Measurements from ENCODE around the gene SYT12.
A peak's percentile ranks its signal among the peaks of the same experiment; 100 is the strongest.

The SYT12 gene

GRCh38 chr11:67054836-67055523, 32.0 kb downstream of the SYT12 start:
- DNase-seq (ENCODE audit: low read depth, low spot score): no peak

GRCh38 chr11:67055812-67056211, 32.9 kb downstream of the SYT12 start:
- DNase-seq (ENCODE audit: low read depth, low spot score): no peak

DNA sequence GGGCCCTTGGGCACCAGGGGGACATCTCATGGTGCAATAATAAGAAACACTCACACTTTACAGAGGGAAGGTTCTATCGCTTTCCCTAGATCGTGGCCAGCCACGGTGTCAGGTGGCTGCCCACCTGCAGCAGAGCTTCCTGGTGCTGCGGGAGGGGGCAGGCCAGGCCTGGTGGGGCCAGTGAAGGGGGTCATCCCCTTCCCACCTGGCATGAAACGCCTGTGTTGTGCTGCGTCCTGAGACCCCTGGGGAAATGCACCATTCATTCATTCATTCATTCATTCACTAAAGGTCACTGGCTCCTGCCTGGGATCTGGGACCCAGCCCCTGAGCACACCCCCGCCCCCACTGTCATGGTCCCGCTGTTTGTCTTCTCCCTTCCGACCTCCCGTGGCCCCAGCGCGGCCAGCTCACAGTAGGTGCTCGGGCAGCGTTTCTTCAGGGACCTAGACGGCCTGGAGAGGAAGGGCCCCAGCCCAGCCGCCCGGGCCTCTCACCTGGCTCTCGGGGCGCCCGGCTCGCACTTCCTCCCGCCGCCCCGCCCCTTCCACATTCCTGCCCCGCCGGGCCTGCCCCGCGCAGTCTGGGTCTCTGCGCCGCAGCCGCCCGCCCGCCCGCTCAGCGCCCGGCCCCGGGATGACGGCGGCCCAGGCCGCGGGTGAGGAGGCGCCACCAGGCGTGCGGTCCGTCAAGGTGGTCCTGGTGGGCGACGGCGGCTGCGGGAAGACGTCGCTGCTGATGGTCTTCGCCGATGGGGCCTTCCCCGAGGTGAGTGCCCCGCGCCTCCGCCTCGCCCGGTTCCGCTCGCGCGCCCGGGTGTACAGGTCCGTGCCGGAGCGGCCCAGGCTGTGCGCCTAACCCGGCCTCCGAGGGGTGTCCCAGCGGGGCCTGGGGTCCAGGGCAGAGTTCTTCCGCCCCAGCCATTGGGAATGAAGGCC, 33.6 kb downstream of the SYT12 start, which contains the start of gene RHOD:
Gene RHOD, plus strand, starts transcription at position 581 of the 938 bp plus-strand sequence. Its CDS starts 56 bp downstream, at position 637.
- no peak for DNase-seq (ENCODE audit: low read depth, low spot score)

DNA sequence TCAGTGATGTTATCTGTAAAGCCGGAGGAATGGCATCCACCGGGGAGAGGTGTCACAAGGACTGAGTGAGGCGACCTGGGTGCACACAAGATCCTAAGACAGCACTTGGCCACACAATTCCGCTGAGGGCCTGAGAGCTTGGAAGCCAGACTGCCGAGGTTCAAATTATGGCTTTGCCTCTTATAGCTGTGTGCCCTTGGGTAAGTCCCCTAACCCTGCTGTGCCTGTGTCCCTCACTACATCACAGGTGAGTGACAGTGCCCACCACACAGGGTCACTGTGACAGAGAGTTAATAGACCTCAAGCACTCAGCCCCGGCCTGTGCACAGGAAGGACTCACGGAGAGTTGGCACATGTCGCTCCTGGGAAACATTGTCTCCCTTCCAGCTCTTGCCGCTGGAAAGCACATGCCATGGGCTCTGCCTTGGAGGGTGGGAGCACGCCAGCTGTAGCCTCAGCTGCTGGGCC, 34.3 kb downstream of the SYT12 start:
- DNase-seq (ENCODE audit: low read depth, low spot score): no peak

DNA sequence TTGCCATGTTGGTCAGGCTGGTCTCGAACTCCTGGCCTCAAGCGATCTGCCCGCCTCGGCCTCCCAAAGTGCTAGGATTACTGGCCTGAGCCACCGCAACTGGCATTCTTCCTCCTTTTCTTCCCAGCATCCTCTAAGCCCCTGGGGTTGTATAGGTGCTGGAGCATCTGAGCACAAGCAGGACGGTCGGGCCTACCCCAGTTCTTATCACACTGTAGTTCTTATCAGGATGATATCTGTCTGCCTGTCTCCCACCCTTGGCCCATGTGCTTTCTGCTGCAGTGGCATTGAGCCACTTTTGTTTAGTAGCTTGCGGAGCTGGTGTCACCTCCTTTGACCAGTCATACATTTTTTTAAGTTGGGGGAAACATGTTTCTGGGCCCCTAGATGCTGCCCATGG, 35.6 kb downstream of the SYT12 start:
- DNase-seq (ENCODE audit: low read depth, low spot score): no peak

DNA sequence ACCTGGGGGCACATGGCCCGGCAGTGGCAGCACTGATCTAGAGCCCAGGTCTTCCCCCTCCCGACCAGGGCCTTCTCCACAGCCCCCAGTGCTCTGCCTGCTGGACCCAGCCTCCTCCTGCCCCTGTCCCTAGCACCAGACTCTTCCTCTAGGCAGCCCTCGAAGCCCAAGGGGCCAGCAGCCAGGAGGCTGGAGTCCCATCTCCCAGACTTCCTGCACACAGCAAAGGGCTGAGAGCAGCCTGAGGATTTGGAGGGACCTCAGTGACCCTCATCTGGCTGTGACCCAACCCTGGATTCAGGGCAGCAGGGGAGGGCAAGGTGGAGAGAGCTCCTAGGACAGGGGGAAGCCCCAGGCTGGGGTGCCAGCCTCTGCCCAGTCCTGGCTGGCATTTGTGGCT, 36.7 kb downstream of the SYT12 start:
- DNase-seq (ENCODE audit: low read depth, low spot score): no peak

DNA sequence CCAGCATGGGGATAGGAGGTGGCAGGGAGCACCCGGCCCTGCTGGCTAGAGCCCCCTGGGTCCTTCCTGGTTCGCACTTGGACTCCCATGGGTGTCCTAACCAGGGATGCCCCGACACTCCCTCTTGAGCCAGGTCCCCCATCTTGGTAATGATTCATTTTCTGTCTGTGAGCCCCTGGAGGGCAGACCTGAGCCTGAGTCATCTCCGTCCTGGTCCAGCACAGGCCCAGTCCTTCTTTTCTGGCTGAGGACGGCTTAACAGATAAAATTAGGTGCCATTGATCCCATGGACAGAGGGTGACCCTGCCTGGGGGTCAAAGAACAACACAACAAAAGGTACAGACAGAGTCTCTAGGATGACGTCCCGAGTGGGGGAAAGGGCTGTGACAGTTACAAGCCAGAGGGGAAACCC, 37.2 kb downstream of the SYT12 start:
- DNase-seq (ENCODE audit: low read depth, low spot score): no peak

DNA sequence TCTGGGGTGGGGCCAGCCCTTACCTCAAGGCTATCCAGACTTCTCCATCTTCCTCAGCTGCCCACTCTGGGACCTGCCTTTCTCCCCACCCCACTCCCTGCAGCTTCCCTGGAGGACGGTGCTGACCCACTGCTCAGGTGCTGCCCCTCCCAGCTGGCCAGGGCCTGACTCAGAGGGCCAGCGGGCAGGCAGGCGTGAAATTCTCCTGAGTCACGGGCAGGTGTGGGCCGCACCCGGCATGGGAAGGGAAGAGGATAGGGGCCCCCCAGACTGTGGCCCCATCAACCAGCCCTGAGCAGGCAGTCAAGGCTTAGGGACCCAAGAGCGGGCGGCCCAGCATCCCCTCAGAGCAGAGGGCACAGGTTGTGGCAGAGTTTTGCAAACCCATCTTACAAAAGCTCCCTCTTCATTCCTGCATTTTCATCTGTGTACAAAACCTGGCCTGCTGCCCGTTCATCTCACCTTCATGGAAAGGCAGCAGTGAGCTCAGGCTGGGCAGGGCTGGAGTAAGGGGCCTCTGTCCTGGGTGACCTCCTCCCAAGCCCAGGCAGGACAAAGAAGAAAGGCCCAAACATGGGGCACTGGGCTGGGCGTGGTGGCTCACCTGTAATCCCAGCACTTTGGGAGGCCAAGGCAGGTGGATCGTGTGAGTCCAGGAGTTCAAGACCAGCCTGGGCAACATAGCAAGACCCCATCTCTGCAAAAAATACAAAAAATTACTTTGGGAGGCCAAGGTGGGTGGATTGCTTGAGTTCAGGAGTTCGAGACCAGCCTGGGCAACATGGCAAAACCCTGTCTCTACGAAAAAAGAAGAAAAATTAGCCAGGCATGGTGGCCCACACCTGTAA, 39.8 kb downstream of the SYT12 start:
- DNase-seq (ENCODE audit: low read depth, low spot score): no peak

- no peak for DNase-seq (ENCODE audit: low read depth, low spot score)
Observed at GRCh38 chr11:67066333-67066709, 43.4 kb downstream of the SYT12 start.

DNA sequence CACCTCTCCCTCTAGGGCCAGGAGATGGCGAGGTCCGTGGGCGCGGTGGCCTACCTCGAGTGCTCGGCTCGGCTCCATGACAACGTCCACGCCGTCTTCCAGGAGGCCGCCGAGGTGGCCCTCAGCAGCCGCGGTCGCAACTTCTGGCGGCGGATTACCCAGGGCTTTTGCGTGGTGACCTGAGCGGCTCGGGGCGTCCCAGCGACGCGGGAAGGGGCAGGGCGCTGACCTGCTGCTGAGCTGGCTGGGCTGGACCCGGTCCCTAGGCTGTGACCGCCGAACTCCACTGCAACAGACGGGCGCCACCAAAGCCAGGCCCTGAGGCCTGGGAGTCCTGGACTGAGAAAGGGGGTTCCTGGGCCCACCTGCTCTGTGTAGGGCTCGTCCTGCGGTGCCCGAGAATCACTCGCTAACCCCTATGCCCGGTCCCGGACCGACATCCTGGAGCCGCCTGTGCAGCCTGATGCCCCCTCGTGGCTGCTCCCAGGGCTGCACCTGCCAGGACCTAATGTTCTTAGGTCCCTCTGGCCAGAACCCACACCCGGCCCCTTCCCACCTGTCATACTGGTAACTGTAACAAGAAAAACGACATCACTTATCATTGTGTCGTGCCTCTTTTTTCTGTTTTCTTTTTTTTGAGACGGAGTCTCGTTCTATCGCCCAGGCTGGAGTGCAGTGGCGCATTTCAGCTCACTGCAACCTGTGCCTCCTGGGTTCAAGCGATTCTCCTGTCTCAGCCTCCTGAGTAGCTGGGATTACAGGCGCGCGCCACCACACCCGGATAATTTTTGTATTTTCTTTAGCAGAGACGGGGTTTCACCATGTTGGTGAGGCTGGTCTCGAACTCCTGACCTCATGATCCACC, 48.7 kb downstream of the SYT12 start:
- peak; percentile 36 for DNase-seq (ENCODE audit: low read depth, low spot score)

- no peak for DNase-seq (ENCODE audit: low read depth, low spot score)
Observed at GRCh38 chr11:67072295-67072694, 49.4 kb downstream of the SYT12 start.

DNA sequence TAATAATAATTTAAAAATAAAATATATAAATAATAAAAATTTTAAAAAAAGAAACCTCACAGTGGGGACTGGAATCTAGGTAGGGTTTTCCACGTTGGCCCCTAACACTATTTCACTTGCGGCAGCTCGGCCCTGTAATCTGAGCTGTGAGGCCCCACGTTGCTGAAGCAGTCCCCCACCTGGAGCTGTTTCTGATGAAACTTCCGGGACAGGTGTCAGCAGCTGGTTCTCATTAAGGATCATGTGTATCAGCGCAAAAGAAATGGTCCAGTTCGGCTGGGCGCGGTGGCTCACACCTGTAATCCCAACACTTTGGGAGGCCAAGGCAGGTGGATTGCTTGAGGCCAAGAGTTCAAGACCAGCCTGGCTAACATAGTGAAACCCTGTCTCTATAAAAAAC, 51.0 kb downstream of the SYT12 start:
- DNase-seq (ENCODE audit: low read depth, low spot score): no peak

GRCh38 chr11:67076202-67076601, 53.3 kb downstream of the SYT12 start:
- no peak for DNase-seq (ENCODE audit: low read depth, low spot score)

DNA sequence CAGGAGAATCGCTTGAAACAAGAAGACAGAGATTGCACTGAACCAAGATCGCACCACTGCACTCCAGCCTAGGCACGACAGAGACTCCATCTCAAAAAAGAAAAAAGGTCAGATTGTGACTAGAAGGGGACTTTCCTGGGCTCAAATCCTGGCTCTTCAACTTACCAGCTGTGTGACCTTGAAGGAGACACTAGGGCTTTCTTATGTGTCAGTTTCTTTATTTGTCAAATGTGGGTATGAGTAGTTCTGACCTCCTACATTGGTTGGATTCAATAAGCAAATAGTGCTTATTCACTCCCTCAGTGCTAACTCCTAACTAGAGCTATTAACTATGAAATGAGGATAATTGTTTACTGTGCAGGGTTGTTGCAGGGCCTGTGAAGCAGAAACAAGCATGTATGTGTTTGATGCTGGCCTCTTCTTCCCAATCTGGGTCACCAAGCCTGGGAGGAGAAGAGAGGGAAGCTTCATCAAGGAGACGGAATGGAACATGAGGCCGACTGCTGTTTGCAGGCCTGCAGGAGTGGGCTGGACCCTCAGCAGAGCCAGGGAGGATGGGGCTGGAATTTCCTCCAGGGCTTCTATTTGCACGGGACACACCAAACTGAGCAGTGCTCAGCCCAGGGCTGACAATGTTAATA, 56.3 kb downstream of the SYT12 start:
- DNase-seq (ENCODE audit: low read depth, low spot score): no peak

GRCh38 chr11:67082071-67082791, 59.3 kb downstream of the SYT12 start:
- DNase-seq (ENCODE audit: low read depth, low spot score): no peak

GRCh38 chr11:67083786-67084366, 60.9 kb downstream of the SYT12 start:
- no peak for DNase-seq (ENCODE audit: low read depth, low spot score)

GRCh38 chr11:67085617-67086016, 62.7 kb downstream of the SYT12 start:
- DNase-seq (ENCODE audit: low read depth, low spot score): no peak

- no peak for DNase-seq (ENCODE audit: low read depth, low spot score)
Observed at GRCh38 chr11:67090717-67091116, 67.8 kb downstream of the SYT12 start.

GRCh38 chr11:67095214-67095507, 72.2 kb downstream of the SYT12 start:
- no peak for DNase-seq (ENCODE audit: low read depth, low spot score)
